ENCODE results near the gene GOT2.

GRCh38 chr16:58741976-58742375 lies 7.9 kb upstream of the GOT2 start:
- no peak for TF ChIP-seq CTCF (IDR thresholded peaks at IDR 0.05; ENCODE audit: extremely low read depth in 1 of 2, insufficient read depth in 1 of 2, low read depth in 1 of 2, low read length in 2 of 2)
- TF ChIP-seq EZH2 (IDR thresholded peaks at IDR 0.05; ENCODE audit: borderline replicate concordance, low read depth, low read length, severe bottlenecking): no peak
- TF ChIP-seq GATA2 (IDR thresholded peaks at IDR 0.05; ENCODE audit: insufficient read depth, insufficient read length, low read depth, low read length): no peak
- TF ChIP-seq POLR2A (IDR thresholded peaks at IDR 0.05; ENCODE audit: low read depth, low read length): no peak

Measured in endothelial cell of umbilical vein (primary cell).